NCI-H146 (cell line): ENCODE data around the gene SOD3.
A peak's percentile ranks its signal among the peaks of the same experiment; 100 is the strongest.

Experiments used
- DNase-seq: peaks from one replicate; lab custom pipeline; 2025; lab: John Stamatoyannopoulos, UW

Gene SOD3, protein sequence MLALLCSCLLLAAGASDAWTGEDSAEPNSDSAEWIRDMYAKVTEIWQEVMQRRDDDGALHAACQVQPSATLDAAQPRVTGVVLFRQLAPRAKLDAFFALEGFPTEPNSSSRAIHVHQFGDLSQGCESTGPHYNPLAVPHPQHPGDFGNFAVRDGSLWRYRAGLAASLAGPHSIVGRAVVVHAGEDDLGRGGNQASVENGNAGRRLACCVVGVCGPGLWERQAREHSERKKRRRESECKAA

DNA sequence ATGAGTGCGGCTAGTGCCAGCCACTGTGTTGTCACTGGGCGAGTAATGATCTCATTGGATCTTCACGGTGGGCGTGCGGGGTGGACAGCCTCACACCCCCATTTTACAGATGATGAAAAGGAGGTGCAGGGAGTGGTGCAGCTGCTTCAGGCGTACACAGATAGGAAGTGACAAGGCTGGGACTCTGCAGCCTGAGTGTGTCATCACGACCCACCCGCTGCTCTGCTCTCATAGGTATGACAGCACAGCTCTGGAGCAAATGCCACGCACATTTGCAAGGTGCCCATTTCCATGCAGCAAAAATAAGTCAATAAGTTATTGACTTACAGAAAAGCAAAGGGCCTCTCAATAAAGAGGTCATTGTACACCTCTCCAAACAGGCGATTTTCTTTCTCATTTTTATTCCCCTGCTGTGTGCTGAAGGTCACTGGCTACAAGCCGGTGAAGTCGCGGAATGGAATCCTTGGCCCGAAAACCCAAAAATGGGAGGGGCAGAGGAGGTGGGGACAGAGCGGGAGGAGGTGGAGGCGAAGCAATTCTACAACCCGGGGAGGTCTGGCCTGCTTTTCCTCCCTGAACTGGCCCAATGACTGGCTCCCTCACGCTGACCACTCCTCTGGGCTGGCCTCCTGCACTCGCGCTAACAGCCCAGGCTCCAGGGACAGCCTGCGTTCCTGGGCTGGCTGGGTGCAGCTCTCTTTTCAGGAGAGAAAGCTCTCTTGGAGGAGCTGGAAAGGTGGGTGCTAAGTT lies at the start of gene SOD3:
SOD3 (plus strand) TSS at position 658 of the 750 bp plus-strand sequence. CDS start 3,949 bp downstream, outside the sequence.
- DNase-seq, result peak; percentile 55

DNA sequence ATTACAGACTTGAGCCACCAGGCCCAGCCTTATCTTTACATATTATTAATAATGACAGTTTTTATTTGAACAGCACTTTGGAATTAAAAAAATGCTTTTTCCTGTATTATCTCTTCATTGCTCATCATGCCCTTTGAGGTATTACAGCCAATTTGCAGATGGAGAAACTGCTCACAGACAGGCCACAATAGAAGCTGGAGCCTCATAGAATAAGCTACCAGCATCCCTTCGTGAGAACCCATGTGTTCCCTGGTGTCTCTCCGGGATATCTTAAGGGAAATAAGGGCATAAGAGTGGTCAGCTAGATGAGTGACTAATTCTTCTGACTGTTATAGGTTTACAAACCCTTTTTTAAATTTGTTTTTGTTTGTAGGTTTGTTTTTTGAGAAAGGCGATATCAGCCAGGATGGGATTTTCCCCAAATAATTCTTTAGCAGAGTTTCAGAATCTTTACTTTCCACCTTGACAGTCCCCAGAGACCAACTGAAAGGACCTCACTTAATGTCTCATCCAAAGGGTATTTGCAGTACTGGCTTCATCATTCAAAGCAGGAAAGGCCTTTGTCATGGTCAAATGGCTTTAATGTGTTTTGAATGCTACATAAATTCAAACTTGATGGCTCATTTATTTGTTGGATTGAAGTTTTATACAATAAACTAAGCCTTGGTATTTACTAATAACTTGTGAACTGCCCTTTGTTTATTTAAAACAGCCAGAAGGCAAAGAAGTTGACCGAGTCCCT lies 48.0 kb upstream of the SOD3 start:
- DNase-seq, result no peak

DNA sequence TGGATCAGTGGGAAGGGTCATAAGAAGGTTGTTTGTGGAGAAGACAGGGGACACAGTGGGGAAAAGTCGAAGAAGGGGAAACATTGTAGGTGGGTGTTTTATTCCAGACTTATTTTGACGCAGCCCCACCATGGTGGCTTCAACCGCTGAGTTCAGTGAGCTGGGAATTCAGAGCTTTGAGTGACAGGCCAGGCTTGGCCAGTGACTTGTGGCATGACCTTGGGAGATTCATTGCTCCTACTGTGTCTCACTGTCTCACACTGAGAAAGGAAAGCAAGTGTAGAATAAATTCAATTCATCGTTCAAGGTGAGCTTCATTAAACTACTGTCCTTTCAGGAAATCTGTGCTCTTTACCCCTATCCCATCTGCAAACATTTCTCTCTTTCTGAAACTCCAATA lies 47.4 kb upstream of the SOD3 start:
- no peak for DNase-seq

DNA sequence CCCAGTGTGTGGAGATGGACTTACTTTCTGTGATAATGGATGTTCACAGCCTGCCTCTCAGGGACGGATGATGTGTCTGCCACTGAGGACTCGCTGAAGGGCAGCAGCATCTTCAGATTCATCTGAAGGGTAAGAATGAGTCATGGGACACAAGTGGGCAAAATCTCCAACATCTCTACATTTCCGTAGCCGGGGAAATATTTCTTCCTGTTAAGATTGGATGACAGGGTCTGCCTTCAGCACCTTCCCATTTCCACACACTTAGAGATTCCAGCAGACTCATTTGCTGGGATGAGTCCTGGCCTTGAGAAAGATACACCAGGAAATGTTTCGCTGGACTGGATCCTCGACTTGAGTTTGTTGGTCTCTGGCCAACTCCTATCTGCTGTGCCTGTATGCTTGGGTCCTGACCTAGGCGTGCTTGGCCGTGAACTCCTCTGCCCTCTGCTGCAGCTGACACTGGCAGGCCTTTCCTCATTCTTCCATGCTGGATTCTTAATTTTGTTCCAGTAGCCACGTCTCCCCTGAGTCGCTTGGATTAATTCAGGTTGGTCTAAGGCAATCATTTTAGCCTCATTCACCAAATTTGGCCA lies 46.5 kb upstream of the SOD3 start:
- DNase-seq, result no peak

DNA sequence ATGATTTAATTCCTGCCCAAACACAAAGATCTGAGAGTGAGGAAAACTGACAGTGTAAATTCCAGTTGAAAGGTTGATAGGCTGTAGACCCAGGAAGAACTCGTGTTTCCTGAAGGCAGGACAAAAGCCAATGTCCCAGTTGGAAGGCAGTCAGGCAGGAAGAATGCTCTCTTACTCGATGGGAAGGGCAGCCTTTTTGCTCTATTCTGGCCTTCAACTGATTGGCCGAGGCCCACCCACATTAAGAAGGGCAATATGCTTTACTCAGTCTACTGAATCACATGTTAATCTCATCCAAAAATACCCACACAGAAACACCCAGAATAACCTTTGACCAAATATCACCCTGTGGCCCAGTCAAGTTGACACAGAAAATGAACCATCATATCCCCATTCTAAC lies 45.3 kb upstream of the SOD3 start:
- DNase-seq, result no peak

DNA sequence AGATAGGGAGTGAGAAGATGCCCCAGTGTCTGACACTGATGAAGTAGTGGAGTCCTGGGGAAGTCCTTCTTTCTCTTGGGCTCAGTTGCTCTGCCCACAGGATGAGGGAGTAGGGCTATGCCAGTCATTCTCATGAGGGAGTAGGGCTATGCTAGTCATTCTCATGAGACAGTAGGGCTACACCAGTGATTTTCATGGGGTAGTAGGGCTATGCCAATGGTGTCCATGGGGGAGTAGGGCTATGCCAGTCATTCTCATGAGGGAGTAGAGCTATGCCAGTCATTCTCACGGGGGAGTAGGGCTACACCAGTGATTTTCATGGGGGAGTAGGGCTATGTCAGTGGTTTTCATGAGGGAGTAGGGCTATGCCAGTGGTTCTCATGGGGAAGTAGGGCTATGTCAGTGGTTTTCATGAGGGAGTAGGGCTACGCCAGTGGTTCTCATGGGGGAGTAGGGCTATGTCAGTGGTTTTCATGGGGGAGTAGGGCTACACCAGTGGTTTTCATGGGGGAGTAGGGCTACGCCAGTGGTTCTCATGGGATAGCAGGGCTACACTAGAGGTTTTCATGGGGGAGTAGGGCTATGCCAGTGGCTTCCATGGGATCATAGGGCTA lies 43.3 kb upstream of the SOD3 start:
- no peak for DNase-seq

DNA sequence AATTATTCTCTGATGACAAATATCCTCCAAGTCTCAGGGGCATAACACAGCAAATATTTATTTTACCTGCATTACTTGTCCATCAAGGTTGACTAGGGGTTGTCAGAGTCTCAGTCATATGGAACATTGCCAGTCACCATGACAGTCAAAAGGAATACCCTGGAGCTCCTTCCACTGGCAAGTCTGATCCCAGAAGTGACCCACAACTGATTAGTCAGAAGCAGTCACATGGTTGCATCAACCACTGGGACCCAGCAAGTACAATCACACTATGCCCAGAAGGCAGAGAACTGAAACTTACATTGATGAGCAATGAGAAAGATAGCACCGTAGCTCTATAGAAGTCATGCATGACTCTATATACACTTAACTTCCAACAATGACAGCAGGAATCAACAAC lies 41.9 kb upstream of the SOD3 start:
- DNase-seq, result no peak

DNA sequence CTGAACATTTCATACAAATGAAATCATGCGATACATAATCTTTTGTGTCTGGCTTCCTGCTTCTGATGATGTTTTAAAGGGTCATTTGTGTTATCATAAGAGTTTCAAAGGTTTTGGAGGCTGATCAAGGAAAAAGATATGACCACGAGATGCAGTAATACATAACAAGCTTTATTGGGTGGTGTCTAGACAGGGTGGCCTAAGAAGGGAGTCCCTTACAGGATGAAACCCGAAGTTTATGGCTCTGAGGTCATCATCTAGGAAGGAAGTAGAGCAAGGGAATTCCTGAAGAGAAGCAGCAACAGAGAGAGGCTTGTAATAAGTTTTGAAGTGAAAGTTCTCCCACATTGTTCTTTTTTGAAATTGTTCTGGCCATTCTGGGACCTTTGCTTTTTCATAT lies 40.8 kb upstream of the SOD3 start:
- no peak for DNase-seq

DNA sequence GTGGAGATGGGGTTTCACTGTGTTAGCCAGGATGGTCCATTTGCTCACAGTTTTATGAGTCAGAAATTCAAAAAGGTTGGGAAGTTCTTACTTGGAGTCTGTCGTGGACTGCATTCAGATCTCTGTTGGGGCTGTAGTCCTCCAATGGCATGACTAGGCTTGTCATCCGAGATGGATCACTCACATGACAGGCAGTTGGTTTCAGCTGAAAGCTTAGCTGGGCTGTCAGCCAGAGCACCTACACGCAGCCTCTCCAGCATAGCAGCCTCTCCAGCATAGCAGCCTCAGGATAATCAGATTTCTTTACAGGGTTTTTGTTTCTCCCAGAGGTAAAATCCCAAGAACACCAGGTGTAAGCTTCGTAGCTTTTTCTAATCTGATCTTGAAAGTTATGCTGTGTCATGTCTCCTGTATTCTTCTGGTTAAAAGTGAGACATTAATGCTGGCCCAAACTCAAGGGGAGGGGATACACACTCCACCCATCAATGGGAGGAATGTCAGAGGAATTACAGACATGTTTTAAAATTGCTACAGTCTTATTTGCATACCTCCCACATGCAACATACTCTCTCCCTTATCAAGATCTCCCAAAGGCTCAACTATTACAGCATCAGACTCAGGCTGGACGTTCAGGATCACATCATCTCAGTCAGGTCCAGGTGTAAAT lies 31.6 kb upstream of the SOD3 start:
- DNase-seq, result no peak

DNA sequence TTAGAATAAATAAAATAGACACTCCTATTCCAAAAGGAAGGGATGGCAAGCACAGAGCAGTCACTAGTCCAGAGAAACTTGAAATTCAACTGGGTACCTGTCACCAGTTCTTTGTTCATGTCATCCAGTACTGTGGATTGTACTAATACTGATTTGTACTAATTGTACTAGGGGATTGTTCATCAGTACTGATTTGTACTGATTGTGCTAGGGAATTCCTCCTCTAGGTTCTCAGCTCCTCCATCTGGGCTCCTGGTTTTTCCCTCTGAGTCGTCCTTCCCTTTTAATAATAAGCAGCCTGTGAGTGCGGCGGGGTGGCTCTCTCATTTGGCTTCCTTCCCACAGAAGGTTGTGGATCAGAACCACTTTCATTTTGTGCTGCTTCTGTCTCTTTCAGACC lies 31.0 kb upstream of the SOD3 start:
- no peak for DNase-seq

DNA sequence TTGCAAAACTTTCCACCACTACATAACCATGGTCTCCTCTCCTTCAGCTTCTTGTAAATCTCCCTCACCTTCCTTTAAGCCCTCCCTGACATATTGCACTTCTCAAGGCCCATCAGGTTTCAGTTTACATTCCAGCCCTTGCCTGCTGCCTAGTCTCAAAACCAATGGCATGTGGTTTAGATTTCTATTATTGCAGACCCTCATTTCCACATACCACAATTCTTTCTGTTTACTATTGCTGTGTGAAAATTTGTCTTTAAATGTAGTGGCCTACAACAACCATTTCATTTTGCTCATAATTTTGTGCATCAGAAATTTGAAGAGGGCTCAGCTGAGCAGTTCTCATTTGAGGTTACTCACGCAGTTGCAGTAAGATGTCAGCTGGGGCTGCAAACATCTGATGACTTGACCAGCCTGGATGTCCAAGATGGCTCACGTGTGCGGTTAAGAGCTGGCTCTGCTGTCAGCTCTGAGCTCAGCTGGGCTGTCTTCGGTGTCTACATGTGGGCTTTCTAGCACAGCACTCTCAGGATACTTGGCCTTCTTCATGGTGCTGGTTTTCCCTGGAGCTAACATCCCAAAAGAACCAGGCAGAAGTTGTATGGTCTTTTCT lies 29.9 kb upstream of the SOD3 start:
- no peak for DNase-seq

DNA sequence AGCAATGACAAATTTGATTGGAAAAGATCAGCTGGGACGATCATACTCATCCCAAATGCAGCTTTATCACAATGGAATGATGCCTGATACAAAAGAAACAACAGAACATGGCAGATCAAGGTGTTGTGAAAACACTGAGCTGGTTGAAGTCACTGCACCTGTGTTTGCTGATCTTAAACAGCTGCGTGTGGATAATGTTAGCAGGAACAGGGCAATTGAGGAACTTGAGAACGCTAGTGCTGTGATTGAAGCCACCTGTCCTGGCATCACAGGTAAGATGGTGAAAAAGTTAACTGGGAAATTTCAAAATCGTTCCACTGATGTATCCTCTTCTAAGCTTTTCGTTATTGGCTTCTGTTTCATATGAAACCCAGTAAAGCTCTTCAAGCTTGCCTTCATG lies 27.4 kb upstream of the SOD3 start:
- peak; percentile 22 for DNase-seq

DNA sequence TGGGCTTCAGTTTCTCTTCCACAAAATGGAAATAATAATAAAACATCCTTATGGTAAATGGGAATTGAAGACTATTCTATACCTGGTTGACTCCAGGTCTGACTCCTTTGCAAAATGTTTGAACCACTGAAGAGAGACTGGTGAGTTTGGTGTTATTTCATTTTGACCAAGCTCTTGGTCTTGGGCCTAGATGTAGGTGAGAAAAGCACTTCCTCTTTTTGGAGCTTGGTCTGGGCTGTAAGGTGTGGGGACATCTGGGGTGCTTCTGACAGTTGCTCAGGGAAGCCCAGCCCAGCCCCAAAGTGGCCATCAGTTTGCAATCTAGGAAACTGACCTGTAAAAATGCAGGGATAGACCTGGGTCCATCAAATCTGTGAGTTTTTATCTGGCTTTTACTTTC lies 26.8 kb upstream of the SOD3 start:
- DNase-seq, result no peak

DNA sequence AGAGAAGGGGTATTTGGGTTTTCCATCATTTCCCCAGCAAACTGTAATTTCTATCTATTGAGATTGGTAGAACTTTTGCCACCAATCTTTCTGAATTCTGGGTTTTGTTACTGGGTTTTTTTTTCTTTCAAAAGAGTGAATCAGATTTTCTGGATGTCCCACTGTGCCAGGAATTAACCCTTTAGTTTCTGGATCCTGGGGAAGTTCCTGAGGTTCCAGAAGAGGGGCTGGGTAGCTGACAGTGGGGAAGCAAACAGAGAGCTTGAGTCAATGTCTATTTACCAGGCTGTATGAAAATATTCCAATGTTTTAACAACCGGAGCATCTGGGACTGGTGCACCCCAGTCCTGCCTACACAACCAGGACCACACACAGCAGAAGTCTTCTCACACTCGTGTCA lies 25.8 kb upstream of the SOD3 start:
- no peak for DNase-seq

DNA sequence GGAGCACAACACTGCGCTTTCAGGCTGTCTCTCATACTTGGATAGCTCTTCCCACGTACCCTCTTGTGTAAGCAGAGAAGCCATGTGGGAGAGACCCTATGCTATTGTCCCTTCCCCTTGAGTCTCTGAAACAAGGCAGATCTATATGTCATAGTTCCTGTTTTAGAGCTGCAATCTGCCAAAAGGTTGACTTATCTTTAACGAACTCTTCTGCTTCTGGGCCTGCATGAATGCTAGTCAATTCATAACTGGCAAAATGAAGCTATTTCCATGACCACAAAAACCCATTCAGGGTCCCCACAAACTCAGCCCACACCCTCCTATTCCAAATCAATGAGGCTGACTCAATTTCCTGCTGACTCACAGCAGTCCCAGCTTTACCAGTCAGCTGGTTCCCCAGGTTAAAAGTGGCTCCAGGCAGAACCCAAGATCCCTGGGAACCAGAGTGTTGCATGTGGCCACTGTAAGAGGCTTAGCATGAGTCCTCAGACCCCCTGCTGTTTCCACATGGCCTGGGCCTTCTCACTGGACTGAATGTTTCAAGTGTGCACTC lies 25.3 kb upstream of the SOD3 start:
- DNase-seq, result no peak

DNA sequence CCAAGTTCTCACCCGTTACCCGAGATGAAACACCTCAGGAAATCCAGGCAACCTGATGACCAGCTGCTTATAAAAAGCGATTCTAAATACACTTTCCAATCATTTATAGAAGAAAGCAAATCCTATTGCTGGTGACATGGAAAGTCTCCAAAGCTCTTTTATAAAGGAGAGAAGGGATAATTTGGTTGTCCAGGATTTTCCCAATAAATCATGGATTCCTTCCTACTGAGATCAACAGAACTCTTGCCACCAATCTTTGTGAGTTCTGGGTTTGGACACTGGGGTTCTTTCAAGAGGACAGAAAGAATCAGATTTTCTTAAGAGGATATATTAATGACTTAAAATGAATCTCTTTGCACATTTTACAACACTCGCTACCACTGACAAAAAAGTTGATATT lies 24.7 kb upstream of the SOD3 start:
- no peak for DNase-seq

DNA sequence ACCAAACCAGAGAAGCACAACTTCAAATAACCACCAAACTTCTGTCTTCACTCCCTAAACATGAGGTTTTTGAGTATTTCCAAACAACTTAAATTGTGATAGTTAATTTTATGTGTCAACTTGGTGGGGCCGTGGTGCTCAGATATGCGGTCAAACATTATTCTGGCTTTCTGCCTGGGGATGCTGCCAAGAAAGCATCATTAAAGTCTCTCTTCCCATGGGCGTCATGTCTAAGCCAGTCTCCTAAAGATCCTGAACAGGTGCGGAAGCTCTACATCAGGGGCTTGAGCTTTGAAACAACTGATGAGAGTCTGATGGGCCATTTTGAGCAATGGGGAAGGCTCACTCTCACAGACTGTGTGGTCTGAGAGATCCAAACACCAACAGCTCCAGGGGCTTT lies 24.1 kb upstream of the SOD3 start:
- DNase-seq, result no peak

DNA sequence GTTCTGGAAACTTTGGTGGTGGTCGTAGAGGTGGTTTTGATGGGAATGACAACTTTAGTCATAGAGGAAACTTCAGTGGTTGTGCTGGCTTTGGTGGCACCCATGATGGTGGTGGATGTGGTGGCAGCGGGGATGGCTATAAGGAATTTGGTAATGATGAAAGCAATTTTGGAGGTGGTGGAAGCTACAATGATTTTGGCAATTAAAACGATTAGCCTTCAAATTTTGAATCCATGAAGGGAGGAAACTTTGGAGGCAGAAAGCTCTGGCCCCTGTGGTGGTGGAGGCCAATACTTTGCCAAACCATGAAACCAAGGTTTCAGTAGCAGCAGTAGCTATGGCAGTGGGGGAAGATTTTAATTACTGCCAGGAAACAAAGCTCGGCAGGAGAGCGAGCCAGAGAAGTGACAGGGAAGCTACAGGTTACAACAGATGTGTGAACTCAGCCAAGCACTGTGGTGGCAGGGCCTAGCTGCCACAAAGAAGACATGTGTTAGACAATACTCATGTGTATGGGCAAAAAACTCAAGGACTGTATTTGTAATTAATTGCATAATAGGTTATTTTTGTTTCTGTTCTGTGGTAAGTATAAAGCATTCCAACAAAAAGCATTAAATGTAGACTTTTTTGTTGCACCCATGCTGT lies 23.2 kb upstream of the SOD3 start:
- no peak for DNase-seq

DNA sequence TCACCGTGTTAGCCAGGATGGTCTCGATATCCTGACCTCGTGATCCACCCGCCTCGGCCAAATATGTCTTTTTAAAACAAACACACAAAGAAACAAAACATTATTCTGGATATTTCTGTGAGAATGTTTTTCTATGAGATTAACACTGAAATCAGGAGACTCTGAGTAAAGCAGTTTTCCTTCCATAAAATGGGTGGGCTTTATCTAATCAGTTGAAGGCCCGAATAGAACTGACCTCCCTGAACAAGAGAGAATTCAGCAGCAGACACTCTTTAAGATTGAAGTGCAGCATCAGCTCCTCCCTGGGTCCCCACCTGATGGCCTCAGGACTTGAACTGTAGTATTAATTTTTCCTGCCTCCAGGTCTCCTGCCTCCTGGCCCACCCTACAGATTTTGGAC lies 22.4 kb upstream of the SOD3 start:
- no peak for DNase-seq

DNA sequence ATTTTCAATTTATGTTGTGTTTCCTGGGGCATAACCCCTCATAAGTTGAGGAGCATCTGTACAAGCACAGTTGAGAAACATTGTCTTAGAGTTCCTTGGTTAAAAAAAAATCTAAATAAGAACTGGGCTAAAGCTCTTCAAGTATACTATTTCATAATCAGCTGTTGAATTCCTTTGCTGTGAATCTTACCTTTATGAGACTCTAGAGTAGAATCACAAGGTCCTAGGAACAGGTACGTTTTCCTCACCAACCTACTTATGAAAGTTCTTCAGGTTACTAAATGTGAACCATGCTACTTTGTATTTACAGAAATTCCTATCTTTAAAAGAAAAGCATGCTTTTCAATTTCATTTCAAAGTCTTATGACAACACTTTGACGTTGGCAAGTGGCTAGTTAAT lies 20.9 kb upstream of the SOD3 start:
- no peak for DNase-seq
